Endothelial cell of umbilical vein (primary cell): ENCODE results near the gene FUT3. TPM values are rescaled to one million over a fixed set of nuclear protein-coding genes. Genes with fewer than 3 reads are reported as not detected.

Experiments used
- BruUV-seq: library from RNA; stranded (reverse); fragments of 400-500 nt; replicated peaks from 2 replicates; lab custom pipeline; 2021; lab: Mats Ljungman, UMichigan
- CTCF ChIA-PET: fragments of 300-600, 350-600 bp; sonication (Branson Sonifier 250); formaldehyde crosslinking; loops from one replicate; lab custom pipeline; 2021; ENCODE audit warnings: antibody characterized with exemption, inconsistent platforms; lab: Charles Lee
- POLR2A ChIA-PET: fragments of 300-600, 350-600 bp; sonication (Branson Sonifier 250); formaldehyde crosslinking; loops from one replicate; lab custom pipeline; 2021; ENCODE audit warnings: antibody characterized with exemption, inconsistent platforms; lab: Charles Lee
- DNase-seq: peaks from one replicate; pipeline ENCODE4 v3.0.0-alpha.2; 2011; ENCODE audit warnings: low read depth, low spot score
- FAIRE-seq: peaks from 2 replicates; lab custom pipeline; 2011; peaks lifted over from hg19 to GRCh38; lab: Jason Lieb, UNC
- H2AFZ ChIP-seq: 2 replicates; pipeline ENCODE4 v1.6.0; 2012; ENCODE audit warnings: low read depth, low read length, control low read depth, inconsistent platforms
- H3K27ac ChIP-seq: 2 replicates; pipeline ENCODE4 v1.5.1; 2011; ENCODE audit warnings: low read depth, mild to moderate bottlenecking, control low read depth, low read length, moderate library complexity; ENCODE audit not compliant: insufficient read depth
- H3K27me3 ChIP-seq, 2 experiments: 2 replicates each; pipeline versions ENCODE4 v1.6.0 to v1.6.1; 2011; ENCODE audit warnings: low read length in 2 of 2, mixed read lengths in 1 of 2; ENCODE audit not compliant: control insufficient read depth in 2 of 2, insufficient read depth in 2 of 2
- H3K36me3 ChIP-seq, 2 experiments: 2 replicates in 1 of 2; 3 replicates in 1 of 2; pipeline ENCODE4 v1.5.1; 2011; ENCODE audit warnings: low read length in 2 of 2, mild to moderate bottlenecking in 1 of 2, moderate library complexity in 1 of 2; ENCODE audit not compliant: control insufficient read depth in 2 of 2, insufficient read depth in 2 of 2; ENCODE audit errors: extremely low read depth in 1 of 2
- H3K4me1 ChIP-seq: 3 replicates; pipeline ENCODE4 v1.5.1; 2011; ENCODE audit warnings: mild to moderate bottlenecking, low read length; ENCODE audit not compliant: control insufficient read depth, insufficient read depth; ENCODE audit errors: extremely low read depth
- H3K4me2 ChIP-seq: 2 replicates; pipeline ENCODE4 v1.6.1; 2011; ENCODE audit warnings: low read length, control low read depth, mixed read lengths; ENCODE audit not compliant: insufficient read depth
- H3K4me3 ChIP-seq, 3 experiments: fragments of 200-600 bp in 1 of 3; sonication (generic), shearing (Covaris generic) in 1 of 3; replicated peaks in 1 of 3; 2 replicates each; pipeline ENCODE4 v1.5.1; 2011 to 2016; ENCODE audit warnings: control low read depth in 3 of 3, low read length in 3 of 3, mild to moderate bottlenecking in 2 of 3, inconsistent platforms in 1 of 3, low read depth in 1 of 3, moderate library complexity in 1 of 3; ENCODE audit not compliant: insufficient read depth in 1 of 3
- H3K79me2 ChIP-seq: 2 replicates; pipeline ENCODE4 v1.6.0; 2012; ENCODE audit warnings: low read length, inconsistent platforms; ENCODE audit not compliant: control insufficient read depth, insufficient read depth
- H3K9ac ChIP-seq: replicated peaks from 2 replicates; pipeline ENCODE3; 2011; ENCODE audit warnings: low read length, control low read depth; ENCODE audit not compliant: insufficient read depth; ENCODE audit errors: extremely low read depth
- H3K9me1 ChIP-seq: replicated peaks from 3 replicates; pipeline ENCODE4 v1.6.0; 2011; ENCODE audit warnings: mild to moderate bottlenecking, low read length; ENCODE audit not compliant: control insufficient read depth, insufficient read depth; ENCODE audit errors: extremely low read depth
- H3K9me3 ChIP-seq: replicated peaks from 2 replicates; pipeline ENCODE4 v1.5.1; 2012; ENCODE audit warnings: low read length, inconsistent platforms; ENCODE audit not compliant: control insufficient read depth, insufficient read depth
- H4K20me1 ChIP-seq: replicated peaks from 2 replicates; pipeline ENCODE3; 2011; ENCODE audit warnings: mild to moderate bottlenecking, low read length; ENCODE audit not compliant: control insufficient read depth, insufficient read depth; ENCODE audit errors: extremely low read depth
- EZH2 ChIP-seq: IDR thresholded peaks from 2 replicates; pipeline ENCODE4 v1.6.1; 2012; ENCODE audit warnings: borderline replicate concordance, low read depth, mild to moderate bottlenecking, moderate library complexity, low read length, inconsistent platforms; ENCODE audit not compliant: severe bottlenecking
- FOS ChIP-seq: IDR thresholded peaks from 2 replicates; pipeline ENCODE4 v1.6.1; 2011; ENCODE audit warnings: mild to moderate bottlenecking, low read length, moderate library complexity, borderline replicate concordance; ENCODE audit not compliant: insufficient read depth
- GATA2 ChIP-seq: IDR thresholded peaks from 2 replicates; pipeline ENCODE4 v1.7.0; 2011; ENCODE audit warnings: low read depth, mild to moderate bottlenecking, moderate library complexity, mixed read lengths, low read length; ENCODE audit not compliant: insufficient read length, insufficient read depth
- JUN ChIP-seq: IDR thresholded peaks from 2 replicates; pipeline ENCODE4 v1.6.1; 2011; ENCODE audit warnings: borderline replicate concordance, low read depth; ENCODE audit not compliant: insufficient read length, insufficient read depth
- MYC ChIP-seq: IDR thresholded peaks from one replicate; pipeline ENCODE4 v1.6.1; 2011; ENCODE audit warnings: mild to moderate bottlenecking, low read depth, low read length
- POLR2A ChIP-seq: IDR thresholded peaks from 2 replicates; pipeline ENCODE4 v1.6.1; 2012; ENCODE audit warnings: low read depth, mild to moderate bottlenecking, control low read depth, low read length
- POLR2AphosphoS5 ChIP-seq: IDR thresholded peaks from 2 replicates; pipeline ENCODE4 v1.6.1; 2012; ENCODE audit warnings: low read depth, mild to moderate bottlenecking, control low read depth, low read length, moderate library complexity; ENCODE audit not compliant: insufficient read depth
- dilution Hi-C: fragments of 300-500 bp; cut with MboI; formaldehyde crosslinking; loops from one replicate; pipeline ENCODE4 v1.15.0; 2019; ENCODE audit warnings: low sequenced_read_pairs; ENCODE audit not compliant: extremely low pct_ligation_motif_present
- intact Hi-C: fragments of 100-400 bp; cut with micrococcal nuclease; formaldehyde crosslinking; loops from one replicate; pipeline ENCODE4 v1.10.0; 2022
- polyA plus RNA-seq, 4 experiments: library from polyadenylated mRNA; depleted of rRNA in 3 of 4; stranded (reverse) in 3 of 4; unstranded in 1 of 4; fragments of >200 nt; gene quantifications; 2 replicates each; pipeline versions ENCODE4 v1.2.1 to v1.2.3, GENCODE V29; 2011 to 2012; ENCODE audit warnings: missing spikeins in 1 of 4
- total RNA-seq: library from RNA; stranded (reverse); gene quantifications from 2 replicates; pipeline ENCODE4 v1.2.3, GENCODE V29; 2021
- TF ChIP-seq, protein P1 (sequence below): IDR thresholded peaks from 2 replicates; pipeline ENCODE4 v1.6.1; 2011; ENCODE audit not compliant: insufficient read depth, insufficient read length
- TF ChIP-seq, protein P2 (sequence below), 2 donors: IDR thresholded peaks; 1 replicate in 1 of 2; 2 replicates in 1 of 2; pipeline ENCODE4 v1.5.1; 2011; ENCODE audit warnings: low read length in 2 of 2, mild to moderate bottlenecking in 2 of 2, moderate library complexity in 2 of 2, control low read depth in 1 of 2, inconsistent platforms in 1 of 2, low read depth in 1 of 2; ENCODE audit not compliant: insufficient read depth in 1 of 2; ENCODE audit errors: extremely low read depth in 1 of 2

The FUT3 gene
- total and polyA plus RNA-seq, 2 donors (not counting 3 experiments of a cell fraction or from before 2014, with no cell fraction given) = not detected

DNA sequence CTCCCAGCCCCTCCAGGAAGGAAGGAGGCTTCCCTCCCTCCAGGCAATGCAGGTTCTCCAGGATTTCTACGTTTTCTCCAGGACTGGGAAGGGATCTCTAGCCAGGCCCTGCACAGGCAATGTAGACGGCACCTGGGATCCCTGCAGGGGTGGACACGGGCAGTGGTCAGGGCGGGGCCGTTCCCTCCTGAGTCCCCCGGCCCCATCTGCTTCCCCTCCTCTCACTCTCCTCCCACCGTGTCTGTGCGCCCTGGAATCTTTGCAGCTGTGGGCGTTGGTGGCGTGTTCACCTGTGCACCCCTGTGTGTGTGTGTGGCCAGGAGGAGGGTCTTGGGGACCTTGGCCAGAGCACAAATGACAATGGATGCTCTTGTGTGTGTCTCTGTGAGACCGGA, 36.4 kb downstream of the FUT3 start:
- CTCF ChIA-PET = interaction anchor here (2.3 kb wide), 1 partner anchor 11 kb away, joined by 15 read pairs; the partner anchor contains the start of gene NRTN
- dilution Hi-C loops (no loop called here), intact Hi-C loops (no loop called here)
- TF ChIP-seq, protein P1, sequence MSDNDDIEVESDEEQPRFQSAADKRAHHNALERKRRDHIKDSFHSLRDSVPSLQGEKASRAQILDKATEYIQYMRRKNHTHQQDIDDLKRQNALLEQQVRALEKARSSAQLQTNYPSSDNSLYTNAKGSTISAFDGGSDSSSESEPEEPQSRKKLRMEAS = no peak
- TF ChIP-seq, protein P2, sequence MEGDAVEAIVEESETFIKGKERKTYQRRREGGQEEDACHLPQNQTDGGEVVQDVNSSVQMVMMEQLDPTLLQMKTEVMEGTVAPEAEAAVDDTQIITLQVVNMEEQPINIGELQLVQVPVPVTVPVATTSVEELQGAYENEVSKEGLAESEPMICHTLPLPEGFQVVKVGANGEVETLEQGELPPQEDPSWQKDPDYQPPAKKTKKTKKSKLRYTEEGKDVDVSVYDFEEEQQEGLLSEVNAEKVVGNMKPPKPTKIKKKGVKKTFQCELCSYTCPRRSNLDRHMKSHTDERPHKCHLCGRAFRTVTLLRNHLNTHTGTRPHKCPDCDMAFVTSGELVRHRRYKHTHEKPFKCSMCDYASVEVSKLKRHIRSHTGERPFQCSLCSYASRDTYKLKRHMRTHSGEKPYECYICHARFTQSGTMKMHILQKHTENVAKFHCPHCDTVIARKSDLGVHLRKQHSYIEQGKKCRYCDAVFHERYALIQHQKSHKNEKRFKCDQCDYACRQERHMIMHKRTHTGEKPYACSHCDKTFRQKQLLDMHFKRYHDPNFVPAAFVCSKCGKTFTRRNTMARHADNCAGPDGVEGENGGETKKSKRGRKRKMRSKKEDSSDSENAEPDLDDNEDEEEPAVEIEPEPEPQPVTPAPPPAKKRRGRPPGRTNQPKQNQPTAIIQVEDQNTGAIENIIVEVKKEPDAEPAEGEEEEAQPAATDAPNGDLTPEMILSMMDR (IDR thresholded peaks at IDR 0.05; ENCODE audit: extremely low read depth in 1 of 2, insufficient read depth in 1 of 2, low read depth in 1 of 2, low read length in 2 of 2) = no peak
- TF ChIP-seq JUN = no peak
- no peak for TF ChIP-seq GATA2
- no peak for TF ChIP-seq MYC
- no peak for TF ChIP-seq POLR2AphosphoS5
- no peak for TF ChIP-seq FOS
- no peak for TF ChIP-seq EZH2
- no peak for TF ChIP-seq POLR2A
- Histone ChIP-seq H3K4me3 (no peak overlapping the region), H3K79me2 (no peaks in the 10 kb centered on the region), H3K36me3 (no peaks in the 10 kb centered on the region), H3K9ac (no peak overlapping the region), H3K9me3 (no peaks in the 10 kb centered on the region), H4K20me1 (no peaks in the 10 kb centered on the region), H2AFZ (no peak overlapping the region), H3K27ac (no peak overlapping the region), H3K9me1 (no peaks in the 10 kb centered on the region), H3K4me2 (no peak overlapping the region), H3K4me1 (no peaks in the 10 kb centered on the region), H3K27me3 (no peaks in the 10 kb centered on the region)
- FAIRE-seq (no peak), DNase-seq (no peak)
- BruUV-seq = no TSS peak
- POLR2A ChIA-PET = no interaction called here
